HG03139 (cell line): ENCODE measurements around the gene LAG3.

ENCODE experiments used
- ATAC-seq: cut with Tn5 transposase; IDR thresholded peaks from one replicate; pipeline ENCODE4 v1.9.1; 2021; ENCODE audit not compliant: unreplicated experiment

LAG3 gene

GRCh38 chr12:6821591-6822425 is 49.5 kb downstream of the LAG3 start, which contains the start of gene GPR162:
Gene GPR162, plus strand, starts transcription at chr12:6821821. Its CDS starts 2,078 bp downstream, at chr12:6823899.
- ATAC-seq = no peak

GRCh38 chr12:6822426-6823135 is 50.3 kb downstream of the LAG3 start:
- no peak for ATAC-seq

GRCh38 chr12:6823182-6824084 is 51.1 kb downstream of the LAG3 start:
- ATAC-seq = no peak

GRCh38 chr12:6824085-6824775 is 51.9 kb downstream of the LAG3 start:
- ATAC-seq = no peak

- no peak for ATAC-seq
Observed at GRCh38 chr12:6824901-6825381, 52.6 kb downstream of the LAG3 start.

GRCh38 chr12:6825398-6826124 is 53.2 kb downstream of the LAG3 start:
- no peak for ATAC-seq

- ATAC-seq = no peak
Observed at GRCh38 chr12:6826125-6826733, 53.9 kb downstream of the LAG3 start.

GRCh38 chr12:6826734-6827436 is 54.6 kb downstream of the LAG3 start:
- ATAC-seq = no peak

- no peak for ATAC-seq
Observed at GRCh38 chr12:6827437-6827911, 55.2 kb downstream of the LAG3 start.
